HG03469 (cell line): ENCODE measurements around the gene CEP152.
A peak's percentile ranks its signal among the peaks of the same experiment; 100 is the strongest.
"Not testable (repeated sequence)": the region's sequence is repeated elsewhere in the genome, so short reads cannot be mapped to it uniquely, and the experiment has no call there.

ENCODE experiments used
- ATAC-seq: cut with Tn5 transposase; IDR thresholded peaks from one replicate; pipeline ENCODE4 v1.9.1; 2021; ENCODE audit warnings: mild to moderate bottlenecking, moderate library complexity, moderate number of reproducible peaks; ENCODE audit not compliant: unreplicated experiment

The CEP152 gene

DNA sequence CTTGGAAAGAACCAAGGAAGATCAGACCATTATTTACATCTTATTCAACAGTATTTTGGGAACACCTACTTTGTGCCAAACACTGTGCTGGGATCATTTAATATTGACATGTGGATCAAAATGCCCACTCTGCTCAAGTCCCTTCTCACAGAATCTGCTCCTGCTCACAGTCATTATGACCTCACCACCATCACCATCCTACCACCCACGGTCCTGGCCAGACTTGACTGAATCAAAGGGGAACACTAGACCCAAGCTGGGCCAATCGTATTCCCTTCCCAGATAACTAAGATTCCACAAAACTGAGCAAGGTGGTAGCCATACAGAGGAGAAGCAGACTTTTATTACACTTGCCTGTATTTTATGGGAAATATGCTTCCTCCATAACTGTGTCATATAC, 3.4 kb upstream of the CEP152 start:
- no peak for ATAC-seq

DNA sequence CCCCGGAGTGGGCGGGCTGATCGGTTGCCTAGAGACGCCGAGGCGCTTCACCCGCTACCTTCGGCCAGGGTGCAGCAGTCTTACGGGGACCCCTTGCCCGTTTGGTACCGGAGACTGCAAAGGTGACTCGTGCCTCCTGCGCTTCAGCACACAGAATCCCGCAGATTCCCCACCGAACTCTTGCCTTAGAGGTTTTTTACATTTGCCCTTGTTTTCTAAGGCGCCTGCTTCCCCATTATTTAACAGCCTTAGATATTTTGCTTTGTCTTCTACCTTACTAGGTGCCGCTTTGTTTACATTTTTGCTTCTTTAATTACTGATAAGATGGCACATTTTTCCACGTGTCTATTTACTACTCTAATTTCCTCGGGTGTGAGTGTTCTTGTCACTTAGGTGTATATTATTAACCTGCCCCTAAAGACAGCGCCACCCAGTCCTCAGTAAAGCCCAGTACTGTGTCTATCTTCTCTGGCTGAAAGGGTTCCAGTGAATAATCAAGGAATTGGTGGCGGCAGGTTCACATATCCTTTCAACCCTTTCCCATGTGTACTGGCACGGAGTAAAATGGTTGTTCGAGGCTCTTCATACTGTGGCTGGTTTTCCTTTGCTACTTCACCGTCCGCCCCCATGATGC, 573 bp upstream of the CEP152 start:
- no peak for ATAC-seq

DNA sequence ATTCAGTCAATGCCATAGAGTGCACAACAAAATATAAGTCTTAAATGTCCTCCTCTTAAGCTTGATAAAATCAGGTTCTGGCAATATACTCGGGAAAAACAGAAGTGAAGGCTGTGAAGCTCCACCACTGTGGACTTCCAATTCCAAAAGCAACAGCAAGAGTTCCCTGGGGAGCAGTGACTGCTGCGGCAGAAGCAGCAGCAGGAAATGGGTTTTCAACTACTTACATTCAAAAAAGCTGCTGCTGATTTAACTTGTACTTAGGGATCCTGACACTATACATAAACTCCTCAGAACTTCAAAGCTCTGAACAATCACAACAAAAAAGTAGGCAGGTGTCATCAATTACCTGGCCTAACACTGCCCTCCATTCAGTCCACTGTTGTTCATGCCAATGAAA, 4.7 kb downstream of the CEP152 start:
- ATAC-seq: no peak

DNA sequence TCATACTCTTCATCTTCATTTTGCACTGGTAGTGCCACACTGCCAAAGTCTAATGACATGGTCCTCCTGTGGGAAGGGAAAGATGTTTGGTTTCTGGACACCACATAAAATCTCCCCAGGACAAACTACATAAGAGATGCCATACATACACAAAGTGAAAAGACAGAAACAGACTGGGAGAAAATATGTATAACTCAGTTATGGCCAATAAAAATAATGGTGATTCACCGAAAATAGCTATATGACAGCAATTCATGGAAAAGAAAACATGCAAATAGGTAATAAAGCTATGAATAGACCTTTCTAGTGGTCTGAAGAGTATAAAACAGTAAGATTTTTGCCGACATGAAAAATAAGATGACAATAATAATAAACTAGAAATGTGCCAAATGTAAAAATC, 5.3 kb downstream of the CEP152 start:
- no peak for ATAC-seq

DNA sequence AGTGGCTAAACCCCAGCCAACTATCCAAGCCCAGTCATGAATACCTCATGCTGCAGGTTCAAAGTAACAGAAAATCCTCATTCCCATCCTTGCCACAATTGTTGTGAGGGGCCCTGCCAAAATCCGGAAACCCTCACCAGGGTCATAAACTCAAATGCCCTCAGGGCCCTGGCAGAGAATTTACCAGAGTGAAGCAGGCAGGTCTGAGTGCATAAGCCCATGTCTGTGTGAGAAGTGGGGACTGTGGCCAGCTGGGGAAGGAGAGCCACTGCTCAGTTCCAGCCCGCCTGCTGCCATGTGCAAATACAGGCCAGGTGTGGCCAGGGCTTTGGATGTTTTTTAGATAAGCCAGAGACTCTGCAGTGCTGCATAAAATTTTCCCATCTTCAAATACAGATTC, 7.0 kb downstream of the CEP152 start:
- ATAC-seq: no peak

DNA sequence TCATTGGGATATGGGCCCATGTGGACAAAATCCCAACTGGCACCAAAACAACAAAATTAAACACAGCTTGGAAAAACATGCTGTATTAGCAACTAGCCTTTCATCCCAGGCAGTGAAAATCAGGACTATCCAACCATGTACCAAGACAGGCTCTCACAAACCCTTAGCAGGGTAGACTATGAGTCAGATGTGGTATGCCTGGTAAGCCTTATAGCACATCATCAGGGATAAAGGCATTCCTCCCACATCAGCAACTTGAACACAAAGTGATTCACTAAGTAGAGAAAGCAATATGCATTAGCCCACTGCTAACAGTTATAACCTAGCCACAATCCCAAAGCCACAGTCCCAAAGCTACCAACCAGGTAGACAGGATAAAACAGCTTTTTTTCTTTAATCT, 8.0 kb downstream of the CEP152 start:
- no peak for ATAC-seq

DNA sequence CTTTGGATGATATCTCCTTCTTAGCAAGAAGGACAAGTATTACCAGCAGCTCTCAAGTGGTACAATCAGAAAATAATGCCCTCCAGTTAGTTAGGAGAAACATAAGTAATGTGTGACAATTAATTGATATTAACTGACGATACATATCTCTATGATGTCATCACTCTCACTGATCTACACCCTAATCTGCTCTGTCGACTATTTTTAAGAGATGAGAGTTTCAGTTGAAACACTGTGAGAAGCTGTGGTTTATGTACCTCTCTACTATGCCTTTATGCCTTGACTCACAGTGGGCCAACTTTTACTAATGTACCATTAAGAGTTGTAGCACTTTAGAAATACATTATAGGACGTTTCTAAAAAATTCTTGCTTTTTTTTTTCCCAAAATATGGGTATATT, 8.6 kb downstream of the CEP152 start:
- ATAC-seq: no peak

DNA sequence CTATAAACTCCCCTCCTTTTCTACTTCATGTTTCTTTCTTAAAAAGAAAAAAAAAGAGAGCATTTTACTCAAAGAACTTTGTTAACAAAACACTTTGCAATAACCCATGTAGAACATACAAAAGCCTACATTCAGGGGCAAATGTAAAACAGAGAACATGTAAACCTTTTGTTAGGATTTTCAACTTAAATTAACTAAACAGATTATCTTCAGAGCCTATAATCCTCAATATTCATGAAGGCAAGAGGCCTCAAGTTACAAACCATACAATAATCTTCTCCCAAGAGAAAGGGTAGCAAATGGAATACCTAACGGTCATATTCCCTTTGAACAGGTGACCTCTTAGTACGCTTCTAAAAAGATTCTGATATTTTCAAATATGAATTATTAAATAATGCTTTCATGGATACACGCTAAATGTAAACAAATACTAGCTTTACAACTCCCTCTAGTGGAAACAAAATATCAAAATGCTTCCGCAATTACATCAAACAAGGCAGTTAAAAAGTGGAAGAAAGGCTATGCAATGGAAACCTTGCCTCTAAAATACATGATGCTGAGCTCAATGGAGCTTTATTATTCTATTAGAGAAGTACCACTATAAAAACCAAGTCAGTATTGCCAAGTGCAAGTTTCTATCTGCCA, 9.9 kb downstream of the CEP152 start:
- no peak for ATAC-seq

DNA sequence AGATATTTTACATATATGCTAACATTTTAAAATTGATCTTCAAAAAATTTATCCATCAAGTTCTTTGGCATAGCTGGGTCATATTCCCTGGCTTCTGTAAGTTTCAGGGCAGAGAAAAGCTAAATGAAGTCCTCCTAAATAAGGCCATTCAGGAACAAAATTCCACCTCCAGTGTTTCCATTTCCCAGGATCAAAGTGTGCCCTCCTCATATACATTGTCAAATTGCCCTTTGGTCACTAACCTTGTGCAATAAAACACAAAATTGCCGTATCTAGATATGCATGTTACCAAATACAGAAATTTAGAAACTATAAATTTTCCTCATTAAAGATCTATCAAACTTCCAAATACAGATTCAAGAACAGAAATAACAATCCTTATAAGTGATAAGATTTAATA, 10.6 kb downstream of the CEP152 start:
- ATAC-seq: no peak

DNA sequence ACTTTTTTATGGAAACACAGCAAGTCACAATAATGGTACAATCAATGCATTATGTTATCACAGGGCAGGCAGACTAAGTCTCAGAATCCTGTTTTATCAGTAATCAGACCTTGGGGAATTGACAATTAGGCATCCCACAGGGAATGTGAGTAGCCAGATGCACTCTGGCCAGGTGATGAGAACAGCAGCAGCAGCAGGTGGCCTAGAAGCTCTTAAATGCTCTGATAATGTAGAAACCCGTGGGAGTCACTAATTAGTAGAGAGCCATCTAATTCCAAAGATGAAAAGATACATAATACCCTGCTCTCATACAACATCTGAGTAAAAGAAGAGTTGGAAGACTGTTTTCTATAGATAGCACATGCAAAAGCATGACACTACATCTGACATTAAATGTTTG, 12.6 kb downstream of the CEP152 start:
- ATAC-seq: no peak

DNA sequence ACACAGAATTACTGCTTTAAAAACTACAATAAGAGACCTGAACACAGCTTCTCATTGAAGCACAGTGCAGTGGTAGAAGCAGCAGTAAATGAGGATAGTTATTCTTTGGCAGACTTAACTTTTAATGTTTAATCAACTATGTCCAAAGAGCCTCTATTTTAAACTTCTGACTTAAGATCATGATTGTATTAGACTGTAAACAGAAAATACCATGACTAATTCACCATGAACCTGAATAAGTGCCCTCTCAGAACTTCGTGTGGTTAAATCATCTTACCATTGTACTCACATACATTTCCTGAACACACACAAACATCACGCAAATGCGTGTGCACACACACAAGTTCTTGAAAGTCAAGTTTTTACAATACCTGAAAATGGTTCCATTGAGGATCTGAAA, 13.9 kb downstream of the CEP152 start:
- no peak for ATAC-seq

DNA sequence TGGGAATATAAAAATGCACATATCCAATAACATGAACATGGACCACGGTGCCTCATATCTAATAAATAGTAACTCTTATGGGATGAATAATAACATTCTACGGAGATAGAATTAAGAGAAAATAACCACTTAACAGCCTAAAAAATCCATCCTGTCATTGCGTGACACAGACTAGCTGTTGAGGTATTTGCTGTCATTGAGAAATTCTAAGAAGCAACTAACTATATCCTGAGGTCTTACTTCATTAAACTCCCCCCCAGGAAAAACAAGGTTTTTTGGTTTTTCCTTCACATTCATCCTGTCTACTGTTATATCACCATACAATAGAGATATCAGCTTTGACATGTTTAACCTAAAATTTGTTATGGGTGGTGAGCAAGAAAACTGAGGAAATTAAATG, 14.3 kb downstream of the CEP152 start:
- no peak for ATAC-seq

DNA sequence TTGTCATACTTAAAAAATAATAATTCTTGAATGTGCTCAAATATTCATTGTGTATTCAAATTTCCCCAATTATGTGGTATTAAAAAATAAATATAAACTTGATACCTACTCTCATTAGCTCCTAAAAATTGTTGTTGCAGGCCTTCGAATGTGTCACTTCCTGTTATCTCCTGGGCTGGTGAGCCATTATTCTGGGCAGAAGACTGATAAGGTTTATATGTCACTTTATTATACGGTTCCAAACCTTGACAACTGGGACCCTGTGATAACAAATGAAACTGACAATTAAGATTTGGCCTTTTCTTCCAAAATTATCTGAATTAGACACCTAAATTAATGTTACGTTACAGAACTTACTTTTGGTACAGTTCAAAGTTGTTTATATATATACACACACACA, 15.0 kb downstream of the CEP152 start:
- no peak for ATAC-seq

DNA sequence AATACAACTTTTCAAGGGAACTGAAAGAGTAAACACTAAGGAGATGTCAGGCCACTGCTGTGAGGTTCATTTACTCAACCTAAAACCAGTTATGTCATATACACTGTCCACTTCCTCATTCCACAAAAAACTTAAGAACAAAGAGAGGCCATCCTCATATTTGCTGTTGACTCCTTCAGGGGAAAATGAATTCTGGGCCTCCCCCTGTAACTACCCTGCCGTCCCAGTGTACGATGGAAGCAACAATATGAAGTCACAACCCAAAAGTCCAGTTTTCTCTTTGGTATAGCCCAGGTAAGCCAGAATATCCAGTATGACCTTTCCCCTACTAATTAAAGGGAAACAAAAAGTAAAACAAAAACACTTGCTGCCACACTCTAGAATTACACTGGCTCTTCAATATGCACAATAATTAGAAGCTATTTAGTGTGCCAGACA, 16.2 kb downstream of the CEP152 start:
- peak; percentile 81 for ATAC-seq

DNA sequence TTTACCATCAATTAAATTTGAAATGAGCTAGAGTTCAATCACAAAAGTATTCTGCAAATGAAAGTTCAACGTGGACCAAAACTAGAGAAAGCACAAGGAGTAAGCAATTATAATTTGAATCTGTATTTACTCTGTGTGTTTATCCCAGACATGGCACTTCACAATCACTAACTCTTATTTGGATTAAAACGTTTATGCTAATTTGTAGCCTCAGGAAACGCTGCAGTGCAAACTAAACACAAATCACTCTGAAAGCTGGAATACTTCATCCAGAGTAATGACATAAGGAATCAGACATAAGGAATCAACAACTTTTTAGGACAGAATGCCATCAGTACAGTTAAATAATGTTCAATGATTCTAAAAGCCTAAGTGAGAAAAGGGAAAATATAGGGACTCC, 18.5 kb downstream of the CEP152 start:
- ATAC-seq: no peak

DNA sequence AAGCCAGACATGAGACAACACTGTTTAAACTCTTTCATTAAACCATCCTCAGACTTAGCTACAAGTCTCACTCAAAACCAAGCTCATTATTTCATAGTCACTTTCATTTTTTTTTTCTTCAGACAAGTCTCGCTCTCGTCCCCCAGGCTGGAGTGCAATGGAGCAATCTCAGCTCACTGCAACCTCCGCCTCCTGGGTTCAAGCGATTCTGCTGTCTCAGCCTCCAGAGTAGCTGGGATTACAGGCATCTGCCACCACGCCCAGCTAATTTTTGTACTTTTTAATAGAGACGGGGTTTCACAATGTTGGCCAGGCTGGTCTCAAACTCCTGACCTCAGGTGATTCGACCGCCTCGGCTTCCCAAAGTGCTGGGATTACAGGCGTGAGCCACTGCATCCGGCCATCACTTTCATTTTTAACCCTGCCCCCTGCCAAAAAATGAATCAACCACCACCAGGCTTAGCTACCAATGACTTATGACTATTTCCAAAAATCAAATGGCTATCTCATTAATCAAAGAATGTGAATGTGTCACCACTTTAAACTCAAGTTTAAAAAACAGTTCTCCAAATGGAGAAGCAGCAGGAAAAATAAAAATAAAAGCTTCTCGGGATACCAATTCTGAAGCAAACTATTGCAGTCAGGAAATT, 20.3 kb downstream of the CEP152 start:
- ATAC-seq: not testable (repeated sequence)

DNA sequence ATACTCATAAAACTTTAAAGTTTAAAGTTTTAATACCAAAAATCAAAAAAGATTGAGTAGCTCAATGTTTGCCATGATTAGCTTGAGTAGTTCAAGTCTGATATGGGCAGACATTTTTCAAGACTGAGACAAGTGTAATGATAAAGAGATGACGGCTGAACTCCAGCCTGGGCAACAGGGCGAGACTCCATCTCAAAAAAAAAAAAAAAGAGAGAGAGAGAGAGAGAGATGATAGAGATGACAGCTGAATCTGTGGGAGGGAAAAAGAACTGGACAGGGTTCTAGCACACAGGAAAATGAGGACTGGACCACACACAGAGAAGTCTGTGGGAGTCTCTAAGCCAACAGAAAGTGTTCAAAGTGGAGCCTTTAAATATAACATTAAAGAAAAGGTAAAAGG, 25.2 kb downstream of the CEP152 start:
- ATAC-seq: no peak

DNA sequence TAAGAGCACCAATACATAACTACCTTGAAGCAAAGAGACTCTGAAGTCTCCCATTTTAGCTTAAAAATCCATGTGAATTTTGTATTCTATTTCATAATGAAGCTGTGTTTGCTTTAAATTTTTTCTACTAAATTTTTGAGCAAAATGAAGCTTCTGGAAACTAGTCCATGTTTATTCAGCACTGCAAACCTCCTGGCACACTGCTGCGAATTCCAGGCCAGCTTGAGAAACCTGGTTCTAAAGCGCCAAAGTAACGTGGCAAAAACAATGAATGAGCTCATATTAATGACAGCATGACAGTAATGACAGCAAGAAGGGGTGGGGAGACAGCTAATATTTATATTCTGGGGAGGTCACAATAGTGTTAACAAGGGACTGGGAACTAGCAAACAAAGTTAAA, 25.7 kb downstream of the CEP152 start:
- no peak for ATAC-seq

DNA sequence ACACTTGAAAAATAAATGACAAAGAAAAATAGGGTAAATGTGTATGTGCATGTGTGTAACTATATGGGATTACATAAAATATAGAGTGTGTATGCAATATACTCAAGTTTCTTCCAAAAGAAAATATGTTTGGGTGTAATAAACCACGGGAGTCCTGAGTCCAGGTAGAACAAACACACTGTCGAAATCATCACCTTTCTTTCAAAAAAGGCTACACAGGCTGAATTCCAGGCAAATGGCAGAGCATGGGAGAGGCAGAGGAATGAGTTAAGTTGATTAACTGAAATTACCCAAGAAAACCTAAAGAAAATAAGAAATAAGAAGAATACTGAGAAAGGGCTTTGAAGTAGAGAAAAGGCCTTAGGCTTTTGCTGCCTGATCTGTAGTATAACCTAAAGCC, 26.1 kb downstream of the CEP152 start:
- no peak for ATAC-seq

DNA sequence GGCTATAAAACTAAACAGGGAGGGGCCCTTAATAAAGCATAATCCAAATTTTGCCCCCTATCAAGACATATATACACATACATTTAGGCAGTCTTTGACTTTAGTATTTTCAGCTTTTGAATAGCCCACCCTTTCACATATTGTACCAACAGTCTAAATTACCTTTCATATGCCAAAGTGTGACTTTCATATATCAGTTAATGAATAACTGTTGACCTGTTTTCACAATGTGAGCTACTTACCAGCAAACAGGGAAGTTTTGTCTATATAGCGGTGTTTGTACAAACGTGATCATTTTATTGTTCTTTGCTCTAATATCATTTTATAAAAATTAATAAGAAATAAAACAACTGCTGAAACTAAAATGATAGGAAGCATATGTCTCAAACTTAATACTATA, 28.0 kb downstream of the CEP152 start:
- no peak for ATAC-seq

DNA sequence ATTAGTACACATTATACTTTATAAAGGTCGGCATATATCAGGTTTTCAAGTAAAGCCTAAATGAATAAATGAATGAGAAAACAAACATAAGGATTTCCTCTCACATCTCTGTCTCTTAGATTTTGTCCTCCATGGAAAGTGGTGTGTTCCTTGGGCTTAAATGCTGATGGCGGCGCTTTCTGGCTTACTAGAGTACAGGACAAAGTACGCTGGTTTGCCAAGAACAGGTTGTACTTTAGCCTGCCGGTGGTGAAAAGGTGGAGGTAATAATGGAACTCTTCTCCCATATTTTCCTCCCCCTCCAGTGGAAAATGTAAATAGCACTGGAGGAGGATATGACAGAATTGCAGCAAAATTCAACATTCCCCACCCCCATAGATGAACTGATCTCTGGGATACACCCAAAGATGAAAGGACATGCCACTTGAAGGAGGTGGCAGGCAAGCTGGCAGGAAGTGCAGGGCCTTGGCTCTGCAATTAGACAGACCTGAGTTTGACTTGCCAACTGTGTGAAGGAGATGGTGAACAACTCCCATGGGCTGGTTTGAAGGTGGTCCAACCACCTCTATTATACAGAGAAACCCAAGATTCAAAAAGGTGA, 29.3 kb downstream of the CEP152 start:
- ATAC-seq: no peak

DNA sequence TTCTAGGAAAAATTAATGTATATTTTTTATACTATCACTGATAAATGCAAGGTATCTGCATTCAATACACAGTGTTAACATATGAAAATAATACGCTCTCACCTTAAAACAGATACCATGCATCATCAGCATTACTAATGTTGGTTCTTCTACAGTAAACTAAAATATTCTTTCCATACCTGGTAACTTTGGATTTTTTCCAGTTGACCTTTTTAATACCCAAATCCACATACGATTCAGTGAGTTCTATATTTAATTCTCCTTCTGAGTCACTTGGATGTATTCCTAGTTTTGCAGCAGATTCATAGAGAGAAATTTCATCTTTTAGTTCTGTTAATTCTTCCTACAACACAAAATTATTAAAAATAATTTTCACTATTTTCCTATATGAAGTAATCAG, 29.9 kb downstream of the CEP152 start:
- ATAC-seq: no peak
